HG03064 (cell line): ENCODE results near the gene BBS12.

Experiments used
- ATAC-seq: cut with Tn5 transposase; IDR thresholded peaks from one replicate; pipeline ENCODE4 v1.9.1; 2021; ENCODE audit warnings: low read depth; ENCODE audit not compliant: unreplicated experiment

BBS12 gene

GRCh38 chr4:122712782-122713181 lies 19.7 kb upstream of the BBS12 start:
- ATAC-seq, result no peak

GRCh38 chr4:122715221-122715620 lies 17.3 kb upstream of the BBS12 start:
- ATAC-seq, result no peak

DNA sequence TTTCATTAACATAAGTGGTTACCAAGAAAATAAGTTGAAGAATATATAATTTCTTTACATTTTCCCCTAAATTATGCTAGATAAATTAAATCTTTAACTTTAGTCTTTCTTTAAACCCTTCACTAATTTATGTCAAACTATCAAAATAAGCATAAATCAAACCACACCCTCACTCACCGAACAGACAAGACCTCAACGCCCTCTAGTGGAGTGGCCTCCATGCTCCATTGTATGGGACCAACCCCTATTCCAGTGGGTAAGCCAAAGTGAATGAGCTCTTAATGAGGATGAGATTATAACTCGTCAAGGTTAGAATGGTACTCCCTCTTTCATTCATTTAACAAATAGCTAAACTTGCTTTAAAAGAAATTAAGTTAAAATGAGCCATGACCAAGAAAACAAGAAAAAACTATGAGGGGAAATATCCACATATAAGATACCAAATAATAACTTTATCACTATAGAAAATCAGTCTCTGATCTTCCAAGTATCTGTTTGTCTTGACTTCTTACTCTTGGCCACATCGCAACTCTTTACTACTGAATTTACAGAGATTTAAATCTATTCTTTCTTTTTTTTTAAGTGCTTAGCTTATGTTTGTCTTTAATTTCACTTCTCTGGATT lies 15.6 kb upstream of the BBS12 start:
- ATAC-seq, result no peak

DNA sequence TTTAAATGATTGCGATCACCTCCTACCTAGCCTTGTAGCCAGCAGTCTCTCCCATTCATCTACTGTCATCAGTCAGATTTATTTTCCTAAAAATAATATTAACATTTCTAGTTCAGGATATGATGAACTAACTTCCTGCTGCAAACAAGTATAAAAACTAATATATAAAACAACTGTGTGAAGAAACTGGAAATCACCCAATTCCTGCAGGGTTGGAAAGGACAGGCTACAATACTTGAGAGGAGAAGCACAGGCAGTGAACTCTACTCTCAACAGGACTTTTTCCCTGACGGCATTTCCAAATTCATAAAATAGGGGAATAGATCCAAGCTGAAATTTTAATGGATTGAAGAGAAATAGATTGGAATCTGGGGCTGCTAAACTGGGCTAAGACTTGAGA lies 14.2 kb upstream of the BBS12 start:
- no peak for ATAC-seq

- ATAC-seq, result no peak
Observed at GRCh38 chr4:122722256-122722655, 10.2 kb upstream of the BBS12 start.

GRCh38 chr4:122728856-122729255 lies 3.6 kb upstream of the BBS12 start:
- ATAC-seq, result no peak

- no peak for ATAC-seq
Observed at GRCh38 chr4:122731676-122732075, 828 bp upstream of the BBS12 start.

- no peak for ATAC-seq
Observed at GRCh38 chr4:122733787-122734120, 1.2 kb downstream of the BBS12 start.

DNA sequence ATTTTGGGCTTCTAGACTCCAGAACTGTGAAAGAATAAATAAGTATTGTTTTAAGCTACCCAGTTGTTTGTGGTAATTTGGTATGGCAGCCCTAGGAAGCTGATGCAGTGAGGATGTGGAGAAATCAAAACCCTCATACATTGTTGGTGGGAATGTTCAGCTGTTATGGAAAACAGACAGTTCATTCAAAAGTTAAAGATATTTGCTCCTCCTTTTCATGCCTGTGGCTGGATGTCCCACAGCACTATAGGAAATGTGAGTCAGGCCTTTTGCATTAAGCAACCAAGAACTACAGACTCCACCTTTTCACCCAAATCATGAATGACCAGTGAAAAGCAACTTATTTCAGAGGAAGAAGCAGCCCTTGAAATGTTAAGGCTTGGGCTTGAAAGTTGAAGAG lies 6.7 kb downstream of the BBS12 start:
- ATAC-seq, result no peak

GRCh38 chr4:122742933-122743829 lies 10.7 kb downstream of the BBS12 start:
- no peak for ATAC-seq

DNA sequence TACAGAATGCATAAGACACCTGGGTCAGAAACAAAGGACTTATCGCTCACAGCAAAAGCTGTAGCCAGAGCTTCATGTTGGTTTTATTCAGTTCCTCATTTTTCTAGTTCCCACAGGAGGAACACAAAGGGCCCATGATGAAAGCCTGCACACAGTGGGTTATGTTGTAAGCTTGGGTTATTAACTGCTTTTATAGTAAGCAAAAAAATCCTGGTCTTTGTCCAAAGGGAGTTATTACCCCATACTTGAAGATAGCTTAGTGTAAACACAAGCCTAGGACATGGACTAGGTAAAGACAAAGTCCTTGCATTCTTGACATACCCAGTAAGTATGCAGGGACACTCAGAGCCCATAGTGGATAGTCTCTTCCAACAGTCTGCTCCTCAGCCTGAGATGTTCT lies 11.7 kb downstream of the BBS12 start:
- ATAC-seq, result no peak

DNA sequence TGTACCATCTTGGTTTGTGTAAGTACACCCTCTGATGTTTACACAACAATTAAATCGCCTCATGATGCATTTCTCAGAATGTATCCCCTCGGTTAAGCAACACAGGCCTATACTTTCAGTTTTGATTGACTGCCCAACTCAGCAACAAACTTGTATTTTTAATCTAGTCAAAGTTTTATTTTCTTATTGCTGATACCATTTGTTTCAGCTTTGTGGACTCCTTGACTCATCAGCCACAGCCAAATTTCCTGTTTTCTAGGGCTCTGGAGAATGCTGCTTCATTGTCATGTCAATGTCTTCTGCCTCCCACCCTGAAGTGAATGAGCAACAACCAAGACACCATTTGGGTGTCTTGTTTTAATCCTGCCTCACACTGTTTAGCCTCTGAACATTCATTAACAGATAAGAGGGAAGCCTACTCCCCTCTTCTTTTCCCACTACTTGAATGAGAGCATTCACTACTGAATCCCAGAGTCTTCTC lies 14.0 kb downstream of the BBS12 start:
- no peak for ATAC-seq

GRCh38 chr4:122747068-122747467 lies 14.6 kb downstream of the BBS12 start:
- no peak for ATAC-seq

DNA sequence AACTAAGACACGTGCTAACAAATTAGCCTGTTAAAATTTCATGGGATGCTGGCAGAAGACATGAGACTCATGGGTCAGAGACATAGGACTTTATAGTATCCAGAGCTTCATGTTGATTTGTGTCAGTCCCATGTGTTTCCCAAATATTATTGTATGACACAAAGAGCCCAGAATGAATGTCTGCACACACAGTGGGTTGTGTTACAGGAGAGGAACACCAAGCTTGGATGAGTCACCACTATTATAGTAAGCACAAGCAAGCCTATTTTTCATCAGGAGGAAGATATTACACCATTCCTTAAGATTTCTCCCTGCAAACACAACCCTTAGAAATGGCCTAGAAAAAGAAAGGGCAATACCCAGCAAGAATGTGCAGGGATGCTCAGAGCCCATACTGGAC lies 15.4 kb downstream of the BBS12 start:
- no peak for ATAC-seq

DNA sequence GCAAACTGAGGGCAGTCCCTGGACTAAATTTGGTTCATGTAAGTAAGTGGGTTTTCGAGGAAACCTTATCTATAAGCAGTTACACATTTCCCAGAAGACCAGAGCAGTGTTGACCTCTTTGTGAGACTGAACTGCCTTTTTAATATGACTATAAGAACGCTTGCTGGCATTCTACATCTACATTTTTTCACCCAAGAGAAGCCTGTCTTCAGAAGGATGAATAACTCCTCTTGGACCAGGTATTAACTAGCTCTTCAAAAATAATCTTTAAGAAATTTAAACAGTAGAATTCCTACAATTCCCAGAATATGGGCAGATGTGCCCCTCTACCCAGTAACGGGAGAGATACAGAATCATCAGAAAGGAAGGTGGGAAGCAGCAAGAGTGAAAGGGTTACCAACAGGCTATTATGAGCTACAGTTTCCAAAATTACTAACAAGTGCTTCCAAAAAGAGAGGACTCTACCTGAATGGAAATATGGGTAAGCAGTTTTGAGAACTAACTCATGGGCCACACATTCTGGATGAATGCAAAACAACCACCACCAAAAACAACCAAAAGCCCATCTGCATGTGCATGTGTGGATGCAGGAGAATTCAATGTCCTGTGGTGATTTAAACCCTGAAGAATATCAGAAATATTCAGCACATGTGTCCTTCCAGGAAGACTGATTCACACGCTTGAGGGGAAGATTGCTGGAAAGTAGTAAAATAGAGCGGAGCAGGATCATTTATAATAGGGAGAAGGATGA lies 17.4 kb downstream of the BBS12 start:
- ATAC-seq, result no peak

GRCh38 chr4:122755675-122756074 lies 23.2 kb downstream of the BBS12 start:
- ATAC-seq, result no peak

GRCh38 chr4:122758033-122758432 lies 25.5 kb downstream of the BBS12 start:
- ATAC-seq, result no peak

DNA sequence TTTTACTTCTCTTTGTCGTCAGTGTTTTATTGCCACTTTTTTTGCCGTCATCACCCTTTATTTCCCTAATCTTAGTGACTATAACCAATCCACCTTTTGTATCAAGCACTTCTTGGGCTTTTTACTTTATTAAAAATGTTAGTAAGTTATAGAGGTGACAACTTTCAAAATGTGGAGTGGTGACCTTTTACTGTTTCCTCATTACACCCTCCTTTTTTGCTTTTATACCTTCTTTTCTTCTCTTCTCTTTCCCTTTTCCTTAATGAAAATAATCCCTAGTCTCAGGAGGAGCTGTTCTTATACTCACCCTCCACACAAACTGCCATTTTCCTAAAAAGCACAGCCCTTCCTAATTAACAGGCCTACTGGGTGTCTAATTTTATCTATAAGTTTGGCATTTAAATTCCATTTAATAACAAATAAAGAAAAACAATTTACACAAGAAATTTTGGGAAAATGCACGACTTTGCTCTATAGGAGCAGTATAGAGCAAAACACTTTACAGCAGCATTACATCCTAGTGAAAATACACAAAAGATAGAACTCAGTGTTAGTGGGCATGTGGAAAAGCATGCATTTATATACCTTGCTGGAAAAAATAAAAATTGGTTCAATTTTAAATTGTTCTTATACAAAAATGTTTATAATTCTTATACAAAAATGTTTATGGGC lies 27.3 kb downstream of the BBS12 start:
- ATAC-seq, result no peak

GRCh38 chr4:122762520-122762919 lies 30.0 kb downstream of the BBS12 start:
- ATAC-seq, result no peak

DNA sequence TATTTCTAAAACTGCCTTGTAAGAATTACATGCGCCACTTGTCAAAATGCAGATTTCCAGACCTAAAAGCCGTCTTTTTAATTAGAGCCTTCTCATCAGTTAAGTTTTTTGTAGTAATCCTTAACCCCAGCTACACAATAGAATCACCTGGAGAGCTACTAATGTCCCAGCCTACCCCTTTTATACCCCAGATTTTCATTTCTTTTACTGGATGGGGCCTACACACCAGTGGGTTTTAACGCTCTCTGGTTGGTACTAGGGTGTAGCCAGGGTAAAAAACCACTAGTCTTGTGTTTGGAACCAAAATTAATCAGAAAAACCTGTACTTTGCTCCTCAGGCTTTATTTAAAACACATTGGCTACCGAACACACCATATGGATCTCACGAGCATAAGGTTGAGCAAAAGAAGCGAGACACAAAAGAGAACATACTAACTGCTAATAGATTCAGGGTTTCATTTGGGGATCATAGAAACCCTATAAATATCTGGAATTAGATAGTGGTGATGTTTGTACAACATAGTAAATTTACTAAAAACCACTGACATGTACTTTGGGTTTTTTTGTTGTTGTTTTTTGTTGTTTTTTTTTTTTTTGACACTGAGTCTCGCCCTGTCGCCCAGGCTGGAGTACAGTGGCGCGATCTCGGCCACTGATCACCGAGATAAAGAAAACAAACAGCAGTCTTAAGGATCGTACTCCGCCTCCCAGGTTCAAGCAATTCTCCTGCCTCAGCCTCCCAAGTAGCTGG lies 30.6 kb downstream of the BBS12 start:
- no peak for ATAC-seq
